K562 (cell line): ENCODE results near the gene HELZ2. TPM values are rescaled to one million over a fixed set of nuclear protein-coding genes. Genes with fewer than 3 reads are reported as not detected.
A peak's percentile ranks its signal among the peaks of the same experiment; 100 is the strongest.

Experiments used
- ATAC-seq: fragments of 200-7000 bp; cut with Tn5 transposase; 3 replicates; pipeline ENCODE4 v1.9.1; 2020; ENCODE audit warnings: moderate library complexity
- BruUV-seq: library from RNA; stranded (reverse); fragments of 400-500 nt; replicated peaks from 2 replicates; lab custom pipeline; 2021; lab: Mats Ljungman, UMichigan
- CTCF ChIA-PET: fragments of 300-600 bp; formaldehyde crosslinking; extraction: SDS; loops from one replicate; lab custom pipeline; 2021; ENCODE audit warnings: low intra/inter-chr PET ratio; lab: Yijun Ruan, JAX
- POLR2A ChIA-PET: fragments of 300-600, 350-650 bp; sonication (Branson Sonifier 250); formaldehyde crosslinking; extraction: SDS; loops from one replicate; lab custom pipeline; 2021; ENCODE audit warnings: antibody characterized with exemption, inconsistent platforms; lab: Yijun Ruan, JAX
- DNase-seq, 4 experiments: peaks; one replicate each; pipeline versions ENCODE4 v3.0.0 to v3.0.0-alpha.2; 2011 to 2018; ENCODE audit warnings: low spot score in 3 of 4, mixed read lengths in 3 of 4; ENCODE audit errors: extremely low read depth in 1 of 4
- FAIRE-seq: peaks from 2 replicates; lab custom pipeline; 2011; peaks lifted over from hg19 to GRCh38; lab: Jason Lieb, UNC
- H2AFZ ChIP-seq: 2 replicates; pipeline ENCODE4 v1.6.0; 2011; ENCODE audit warnings: low read depth, low read length, control low read depth, inconsistent platforms
- H3K27ac ChIP-seq: fragments of 200-600 bp; 3 replicates; pipeline ENCODE4 v1.8.0; 2011; ENCODE audit warnings: low read depth, mild to moderate bottlenecking, control low read depth, inconsistent platforms, low read length, moderate library complexity, mixed read lengths; ENCODE audit errors: extremely low read depth
- H3K27me3 ChIP-seq, 2 experiments: fragments of 300-600 bp in 1 of 2; 2 replicates in 1 of 2; 3 replicates in 1 of 2; pipeline versions ENCODE4 v1.6.0 to v1.8.0; 2011; ENCODE audit warnings: inconsistent platforms in 2 of 2, low read length in 2 of 2, mild to moderate bottlenecking in 1 of 2, mixed read lengths in 1 of 2, moderate library complexity in 1 of 2; ENCODE audit not compliant: control insufficient read depth in 2 of 2, insufficient read depth in 2 of 2
- H3K36me3 ChIP-seq: fragments of 300-600 bp; 3 replicates; pipeline ENCODE4 v1.8.0; 2011; ENCODE audit warnings: mild to moderate bottlenecking, low read length, inconsistent platforms; ENCODE audit not compliant: control insufficient read depth, insufficient read depth
- H3K4me1 ChIP-seq, 2 experiments: fragments of 200-600 bp in 1 of 2; replicated peaks in 1 of 2; 2 replicates in 1 of 2; 3 replicates in 1 of 2; pipeline versions ENCODE4 v1.5.1 to v1.8.0; 2011; ENCODE audit warnings: inconsistent platforms in 2 of 2, low read length in 2 of 2, mild to moderate bottlenecking in 1 of 2, mixed read lengths in 1 of 2, moderate library complexity in 1 of 2; ENCODE audit not compliant: control insufficient read depth in 2 of 2, insufficient read depth in 2 of 2
- H3K4me2 ChIP-seq: 2 replicates; pipeline ENCODE4 v1.6.1; 2011; ENCODE audit warnings: low read length, control low read depth, inconsistent platforms, mixed read lengths; ENCODE audit not compliant: insufficient read depth
- H3K4me3 ChIP-seq: fragments of 200-600 bp; sonication (generic), shearing (Covaris generic); 2 replicates; pipeline ENCODE4 v1.5.1; 2016; ENCODE audit warnings: control low read depth, inconsistent platforms
- H3K79me2 ChIP-seq: fragments of 200-600 bp; 3 replicates; pipeline ENCODE4 v1.8.0; 2011; ENCODE audit warnings: low read length, inconsistent platforms; ENCODE audit not compliant: control insufficient read depth, insufficient read depth
- H3K9ac ChIP-seq, 2 experiments: 2 replicates each; pipeline versions ENCODE4 v1.6.0 to v1.6.1; 2011; ENCODE audit warnings: low read depth in 2 of 2, low read length in 2 of 2, control low read depth in 1 of 2, inconsistent platforms in 1 of 2, mild to moderate bottlenecking in 1 of 2, mixed read lengths in 1 of 2; ENCODE audit not compliant: insufficient read depth in 1 of 2
- H3K9me1 ChIP-seq: one replicate; pipeline ENCODE4 v1.6.0; 2011; ENCODE audit warnings: inconsistent platforms, mild to moderate bottlenecking, low read length, moderate library complexity; ENCODE audit not compliant: control insufficient read depth, insufficient read depth
- H3K9me3 ChIP-seq: replicated peaks from 2 replicates; pipeline ENCODE4 v1.5.1; 2011; ENCODE audit warnings: low read depth, low read length, inconsistent platforms; ENCODE audit not compliant: control insufficient read depth, insufficient read depth
- H4K20me1 ChIP-seq: replicated peaks from 2 replicates; pipeline ENCODE4 v1.6.1; 2011; ENCODE audit warnings: low read length, inconsistent platforms, mixed read lengths; ENCODE audit not compliant: control insufficient read depth, insufficient read depth
- FOXJ2 ChIP-seq: fragments of 200-800 bp; sonication (Bioruptor generic); IDR thresholded peaks from 2 replicates; pipeline ENCODE4 v1.6.1; 2016; ENCODE audit warnings: missing genetic modification characterization, missing compliant biosample characterization
- GTF2B ChIP-seq: IDR thresholded peaks from 2 replicates; pipeline ENCODE4 v1.6.1; 2011; ENCODE audit not compliant: insufficient read length; ENCODE audit errors: extremely low read depth
- NR2C1 ChIP-seq, 2 experiments: fragments of 450-650 bp; IDR thresholded peaks; 2 replicates each; pipeline ENCODE4 v1.6.1; 2017; ENCODE audit warnings: mild to moderate bottlenecking in 2 of 2, antibody characterized with exemption in 1 of 2, inconsistent platforms in 1 of 2, missing compliant biosample characterization in 1 of 2, missing genetic modification characterization in 1 of 2
- NR2C2 ChIP-seq, 2 experiments: fragments of 200-800 bp in 1 of 2; sonication (Bioruptor generic) in 1 of 2; sonication (generic) in 1 of 2; formaldehyde crosslinking in 1 of 2; IDR thresholded peaks; 2 replicates each; pipeline versions ENCODE4 v1.6.1 to v1.8.0; 2016 to 2022; ENCODE audit warnings: mild to moderate bottlenecking in 1 of 2, missing compliant biosample characterization in 1 of 2, missing genetic modification characterization in 1 of 2, missing genetic modification reagents in 1 of 2
- NR2F6 ChIP-seq: fragments of 450-650 bp; formaldehyde crosslinking; IDR thresholded peaks from 2 replicates; pipeline ENCODE4 v1.4.0; 2020; ENCODE audit warnings: mild to moderate bottlenecking
- PHTF2 ChIP-seq: fragments of 250-450 bp; sonication (Bioruptor Pico); IDR thresholded peaks from 2 replicates; pipeline ENCODE4 v1.5.0; 2021; ENCODE audit warnings: mild to moderate bottlenecking
- POLR2AphosphoS5 ChIP-seq: IDR thresholded peaks from 2 replicates; pipeline ENCODE4 v1.6.1; 2011; ENCODE audit warnings: mild to moderate bottlenecking, low read depth, low read length, moderate library complexity; ENCODE audit not compliant: control insufficient read depth, insufficient read depth
- XRCC5 ChIP-seq: fragments of 200-400 bp; formaldehyde crosslinking; IDR thresholded peaks from 2 replicates; pipeline ENCODE4 v1.6.1; 2017; ENCODE audit warnings: low read depth, mild to moderate bottlenecking, low read length
- YBX1 ChIP-seq: fragments of 450-650 bp; IDR thresholded peaks from 2 replicates; pipeline ENCODE4 v1.7.1; 2016; ENCODE audit warnings: mild to moderate bottlenecking
- ZNF134 ChIP-seq: fragments of 250-450 bp; sonication (Bioruptor Pico); conservative IDR thresholded peaks from 2 replicates; pipeline ENCODE4 v1.4.0; 2020
- ZNF212 ChIP-seq: fragments of 450-650 bp; formaldehyde crosslinking; IDR thresholded peaks from 2 replicates; pipeline ENCODE4 v1.4.0; 2020; ENCODE audit warnings: mild to moderate bottlenecking
- ZNF586 ChIP-seq: fragments of 450-650 bp; formaldehyde crosslinking; conservative IDR thresholded peaks from 2 replicates; pipeline ENCODE4 v1.4.0; 2020; ENCODE audit warnings: mild to moderate bottlenecking, moderate library complexity
- WGBS: fragments of 100-300 bp; shearing (Covaris generic); methylation state at CpG from one replicate; pipeline ENCODE4 v1.1.6; 2016; ENCODE audit warnings: low coverage, mixed read lengths; ENCODE audit not compliant: insufficient coverage; ENCODE audit errors: missing lambda C conversion rate; 5-methylcytosine and 5-hydroxymethylcytosine counted together
- in situ Hi-C: fragments of 300-500 bp; cut with MboI; formaldehyde crosslinking; loops from 4 replicates; pipeline ENCODE4 v1.15.0; 2018; ENCODE audit warnings: inconsistent platforms, mixed read lengths
- intact Hi-C: fragments of 100-400 bp; cut with micrococcal nuclease; formaldehyde crosslinking; loops from 2 replicates; pipeline ENCODE4 v1.14.2; 2022
- polyA plus RNA-seq, 8 experiments: library from polyadenylated mRNA; depleted of rRNA in 4 of 8; stranded (reverse) in 5 of 8; unstranded in 3 of 8; fragments of >200 nt; fragmentation: Nextera tagmentation in 2 of 8; fragmentation: Illumina TruSeq in 1 of 8; extraction: Ambion mirVana in 2 of 8; extraction: Trizol in 1 of 8; gene quantifications; 2 replicates each; pipeline versions ENCODE4 v1.2.1 to v1.2.3, GENCODE V29; 2011 to 2014; ENCODE audit warnings: inconsistent platforms in 1 of 8, missing spikeins in 1 of 8
- total RNA-seq, 7 experiments: library from RNA; depleted of rRNA in 6 of 7; stranded (reverse); fragments of >200 nt in 6 of 7; fragmentation: Illumina TruSeq in 2 of 7; extraction: Trizol in 2 of 7; gene quantifications; 2 replicates each; pipeline versions ENCODE4 v1.2.1 to v1.2.3, GENCODE V29; 2011 to 2021; ENCODE audit warnings: low replicate concordance in 1 of 7

The HELZ2 gene
- total and polyA plus RNA-seq, 9 of the 15 experiments (the other 6 are each of a cell fraction or from before 2014, with no cell fraction given), result 0.03 to 7.8 (median 2.9) TPM; not detected in 1

GRCh38 chr20:63578224-63579016, 4.4 kb upstream of the HELZ2 start:
- WGBS, result 46% methylated on average over 24 of the region's 26 CpGs
- intact Hi-C loops, result no loop called here

GRCh38 chr20:63577317-63577894, 3.4 kb upstream of the HELZ2 start:
- intact Hi-C loops (no loop called here), in situ Hi-C loops (no loop called here)
- BruUV-seq, result no TSS peak
- Histone ChIP-seq H3K27ac (no peak overlapping the region), H2AFZ (peak overlapping the region; percentile 55; the same call in 1 of the 2 replicates), H3K4me2 (no peak overlapping the region), H3K9me1 (peaks cover 3% of the 10 kb centered on the region), H3K9me3 (no peaks in the 10 kb centered on the region), H3K36me3 (no peaks in the 10 kb centered on the region), H3K79me2 (no peaks in the 10 kb centered on the region), H4K20me1 (peaks cover 3% of the 10 kb centered on the region; the same call in 1 of the 2 replicates), H3K4me1 (peaks cover 8 to 47% of the 10 kb centered on the region in 2 experiments), H3K4me3 (no peak overlapping the region), H3K27me3 (no peaks in the 10 kb centered on the region), H3K9ac (no peak overlapping the region)
- no peak for TF ChIP-seq ZNF586 (CRISPR knock-in tag)
- TF ChIP-seq YBX1, result no peak
- TF ChIP-seq POLR2AphosphoS5, result no peak
- TF ChIP-seq PHTF2 (CRISPR knock-in tag), result no peak
- no peak for TF ChIP-seq NR2F6
- no peak for TF ChIP-seq ZNF134 (CRISPR knock-in tag)
- no peak for TF ChIP-seq FOXJ2 (tag)
- TF ChIP-seq ZNF212 (CRISPR knock-in tag), result no peak
- no peak for TF ChIP-seq GTF2B
- ATAC-seq (no peak), DNase-seq (no peak), FAIRE-seq (no peak)
- ChIA-PET CTCF (no interaction called here), POLR2A (interaction anchor here (0.8 to 1.3 kb wide), 2 partner anchors 10 to 34 kb away, joined by 3 read pairs; no protein-coding TSS in a partner anchor)
- WGBS, result 62% methylated on average over 19 of the region's 19 CpGs

More at GRCh38 chr20:63578224-63579016, 4.4 kb upstream of the HELZ2 start:
- no peak for ATAC-seq
- ChIA-PET POLR2A (interaction anchor here (0.7 to 0.8 kb wide), 2 partner anchors 11 to 373 kb away, joined by 3 read pairs; no protein-coding TSS in a partner anchor), CTCF (no interaction called here)
- H3K27me3 ChIP-seq, result no peaks in the 10 kb centered on the region
- H3K79me2 ChIP-seq, result no peaks in the 10 kb centered on the region
- no peak overlapping the region for H3K27ac ChIP-seq
- H3K9ac ChIP-seq, result no peak overlapping the region
- no TSS peak for BruUV-seq
- no peaks in the 10 kb centered on the region for H3K9me1 ChIP-seq
- peak overlapping the region; percentile 37; the same call in 1 of the 2 replicates for H2AFZ ChIP-seq
- H3K4me1 ChIP-seq, result peaks cover 8 to 44% of the 10 kb centered on the region in 2 experiments
- no peaks in the 10 kb centered on the region for H4K20me1 ChIP-seq
- H3K36me3 ChIP-seq, result no peaks in the 10 kb centered on the region
- no peaks in the 10 kb centered on the region for H3K9me3 ChIP-seq
- no peak for FAIRE-seq
- no peak overlapping the region for H3K4me2 ChIP-seq
- no peak for TF ChIP-seq XRCC5
- TF ChIP-seq NR2C1 (IDR thresholded peaks at IDR 0.05), result peak; percentile 75
- peak; percentile 80 for TF ChIP-seq NR2C1 (tag; IDR thresholded peaks at IDR 0.05)
- TF ChIP-seq NR2C2 (CRISPR knock-in tag; IDR thresholded peaks at IDR 0.05), result no peak
- peak; percentile 52; the same call in 1 of the 2 replicates for TF ChIP-seq NR2C2 (tag; IDR thresholded peaks at IDR 0.05)
- TF ChIP-seq, all 486 proteins: peak for 2
- in situ Hi-C loops, result no loop called here
- no peak for DNase-seq
- no peak overlapping the region for H3K4me3 ChIP-seq
